Spleen (tissue), 7 donors: ENCODE measurements around the gene MRPS10.

ENCODE experiments used
- CTCF ChIP-seq, 11 experiments: fragments of 200-600 bp in 7 of 11; fragments of 450-650 bp in 4 of 11; sonication (generic) in 4 of 11; IDR thresholded peaks in 8 of 11; conservative IDR thresholded peaks in 3 of 11; 1 replicate in 7 of 11; 2 replicates in 4 of 11; pipeline versions ENCODE4 v1.4.0 to v1.8.0; 2016 to 2021; ENCODE audit warnings: antibody characterized with exemption in 11 of 11, inconsistent platforms in 4 of 11, mild to moderate bottlenecking in 1 of 11
- POLR2A ChIP-seq, 3 donors: fragments of 450-650 bp; IDR thresholded peaks; one replicate each; pipeline ENCODE4 v1.5.1; 2017; ENCODE audit warnings: antibody characterized with exemption in 3 of 3, mild to moderate bottlenecking in 1 of 3
- donor health status: DM: no; HTN: no; CAD: no; lungs with moderate emphysema.
- donor health status: DM: no; HTN: no; CAD: no.
- donor health status: DM: no; HTN: no; CAD: no.

- no peak for TF ChIP-seq CTCF (IDR thresholded peaks at IDR 0.05 in 8 of 11, conservative IDR thresholded peaks at IDR 0.05 in 3 of 11)
- TF ChIP-seq POLR2A (IDR thresholded peaks at IDR 0.05): no peak
Measured at GRCh38 chr6:42224222-42225028, 6.8 kb upstream of the MRPS10 start.
